Tibial nerve (tissue), 4 donors: ENCODE measurements around the gene SLC20A1.

ENCODE experiments used
- EP300 ChIP-seq, 2 donors: sonication (generic); formaldehyde crosslinking; IDR thresholded peaks; one replicate each; pipeline ENCODE4 v1.6.1; 2017; ENCODE audit warnings: antibody characterized with exemption in 2 of 2, mild to moderate bottlenecking in 1 of 2
- POLR2A ChIP-seq, 2 donors: fragments of 450-650 bp; IDR thresholded peaks; one replicate each; pipeline ENCODE4 v1.6.1; 2017; ENCODE audit warnings: antibody characterized with exemption in 2 of 2, mild to moderate bottlenecking in 2 of 2, moderate library complexity in 2 of 2
- TF ChIP-seq, protein P1 (sequence below), 5 experiments: fragments of 200-600 bp in 3 of 5; fragments of 450-650 bp in 2 of 5; sonication (generic) in 3 of 5; IDR thresholded peaks; one replicate each; pipeline ENCODE4 v1.5.1; 2016 to 2019; ENCODE audit warnings: antibody characterized with exemption in 5 of 5, mild to moderate bottlenecking in 3 of 5, moderate library complexity in 2 of 5

DNA sequence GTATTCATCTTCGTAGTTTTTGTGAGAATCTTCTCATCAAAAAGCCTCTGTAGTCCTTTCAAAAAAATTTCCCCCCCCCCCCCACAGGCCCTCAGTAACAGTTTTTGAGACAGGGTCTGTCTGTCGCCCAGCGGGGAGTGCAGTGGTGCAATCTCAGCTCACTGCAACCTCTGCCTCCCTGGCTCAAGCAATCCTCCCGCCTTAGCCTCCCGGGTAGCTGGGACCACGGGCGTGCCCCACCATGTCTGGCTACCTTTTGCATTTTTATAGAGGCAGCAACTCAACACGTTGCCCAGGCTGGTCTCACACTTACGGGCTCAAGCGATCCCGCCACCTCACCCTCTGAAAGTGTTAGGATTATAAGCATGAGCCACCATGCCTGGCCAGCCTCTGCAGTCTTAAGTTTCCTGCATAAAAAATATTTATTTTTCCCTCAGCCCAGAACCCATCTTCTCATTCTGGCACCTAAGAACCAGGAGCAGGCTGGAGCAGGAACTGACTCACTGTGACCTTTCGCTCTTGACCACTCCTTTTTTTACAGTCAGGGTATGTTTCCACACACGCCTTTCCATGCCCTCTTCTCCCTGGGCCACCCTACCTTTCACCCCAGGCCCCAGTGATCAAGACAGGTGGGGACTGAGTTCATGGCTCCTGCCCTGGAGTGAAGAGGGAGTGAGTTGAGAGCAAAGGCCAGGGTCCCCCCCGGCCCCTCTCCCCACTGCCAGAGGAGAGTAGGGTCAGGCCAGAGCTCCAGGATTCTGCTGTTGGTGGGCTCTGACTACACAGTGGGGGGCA, 42.5 kb downstream of the SLC20A1 start:
- TF ChIP-seq POLR2A (IDR thresholded peaks at IDR 0.05) (no peak), EP300 (IDR thresholded peaks at IDR 0.05) (no peak)
- TF ChIP-seq, protein P1, sequence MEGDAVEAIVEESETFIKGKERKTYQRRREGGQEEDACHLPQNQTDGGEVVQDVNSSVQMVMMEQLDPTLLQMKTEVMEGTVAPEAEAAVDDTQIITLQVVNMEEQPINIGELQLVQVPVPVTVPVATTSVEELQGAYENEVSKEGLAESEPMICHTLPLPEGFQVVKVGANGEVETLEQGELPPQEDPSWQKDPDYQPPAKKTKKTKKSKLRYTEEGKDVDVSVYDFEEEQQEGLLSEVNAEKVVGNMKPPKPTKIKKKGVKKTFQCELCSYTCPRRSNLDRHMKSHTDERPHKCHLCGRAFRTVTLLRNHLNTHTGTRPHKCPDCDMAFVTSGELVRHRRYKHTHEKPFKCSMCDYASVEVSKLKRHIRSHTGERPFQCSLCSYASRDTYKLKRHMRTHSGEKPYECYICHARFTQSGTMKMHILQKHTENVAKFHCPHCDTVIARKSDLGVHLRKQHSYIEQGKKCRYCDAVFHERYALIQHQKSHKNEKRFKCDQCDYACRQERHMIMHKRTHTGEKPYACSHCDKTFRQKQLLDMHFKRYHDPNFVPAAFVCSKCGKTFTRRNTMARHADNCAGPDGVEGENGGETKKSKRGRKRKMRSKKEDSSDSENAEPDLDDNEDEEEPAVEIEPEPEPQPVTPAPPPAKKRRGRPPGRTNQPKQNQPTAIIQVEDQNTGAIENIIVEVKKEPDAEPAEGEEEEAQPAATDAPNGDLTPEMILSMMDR (IDR thresholded peaks at IDR 0.05): no peak
